GM18502 (cell line): ENCODE results near the gene ENGASE.

ENCODE experiments used
- ATAC-seq: cut with Tn5 transposase; IDR thresholded peaks from one replicate; pipeline ENCODE4 v1.9.1; 2021; ENCODE audit warnings: mild to moderate bottlenecking; ENCODE audit not compliant: unreplicated experiment, poor library complexity

Gene ENGASE

GRCh38 chr17:79108870-79109269 lies 34.2 kb downstream of the ENGASE start:
- no peak for ATAC-seq

DNA sequence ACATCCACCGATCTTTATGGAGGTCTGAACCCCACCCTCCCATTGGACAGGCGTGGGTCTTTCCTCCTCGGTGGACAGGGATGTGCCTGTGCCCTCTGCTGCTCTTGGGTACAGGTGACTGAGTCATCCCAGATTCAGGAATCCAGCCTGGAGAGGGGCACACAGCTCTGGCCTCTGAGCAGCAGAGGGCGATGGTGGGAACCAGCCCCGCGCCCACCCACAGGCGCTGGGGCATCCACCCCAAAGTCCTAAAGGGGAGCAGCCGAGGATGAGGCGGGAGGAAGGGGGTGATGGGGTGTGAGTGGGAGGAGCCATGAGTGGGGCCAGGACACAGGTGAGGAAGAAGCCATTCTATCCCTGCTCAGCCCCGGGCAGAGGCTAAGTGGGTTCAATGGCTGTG lies 35.0 kb downstream of the ENGASE start:
- no peak for ATAC-seq

GRCh38 chr17:79111097-79111496 lies 36.5 kb downstream of the ENGASE start:
- ATAC-seq = no peak

- ATAC-seq = no peak
Observed at GRCh38 chr17:79112471-79112870, 37.8 kb downstream of the ENGASE start.

GRCh38 chr17:79113699-79114457 lies 39.3 kb downstream of the ENGASE start:
- no peak for ATAC-seq

- ATAC-seq = no peak
Observed at GRCh38 chr17:79114458-79115301, 40.1 kb downstream of the ENGASE start.

- no peak for ATAC-seq
Observed at GRCh38 chr17:79115487-79115886, 40.9 kb downstream of the ENGASE start.

GRCh38 chr17:79116575-79117368 lies 42.1 kb downstream of the ENGASE start:
- no peak for ATAC-seq

GRCh38 chr17:79117905-79118487 lies 43.4 kb downstream of the ENGASE start:
- no peak for ATAC-seq

DNA sequence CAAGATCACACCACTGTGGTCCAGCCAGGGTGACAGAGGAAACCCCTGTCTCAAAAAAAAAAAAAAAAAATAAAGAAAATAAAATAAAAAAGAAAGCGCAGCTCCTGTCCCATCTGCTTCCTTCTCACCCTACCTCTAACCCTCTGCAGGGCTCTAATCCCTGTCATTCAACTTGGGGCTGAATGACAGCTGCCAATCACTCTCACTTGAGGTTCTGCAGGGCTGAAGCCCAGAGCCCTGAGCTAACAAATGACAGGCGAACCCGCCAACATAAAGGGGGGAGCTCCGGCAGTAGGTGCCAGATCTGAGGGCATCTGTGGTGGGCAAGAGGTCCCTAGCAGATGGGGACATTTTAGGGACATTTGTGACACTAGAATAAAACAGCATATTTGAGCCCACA lies 44.3 kb downstream of the ENGASE start:
- no peak for ATAC-seq

- no peak for ATAC-seq
Observed at GRCh38 chr17:79120259-79120658, 45.6 kb downstream of the ENGASE start.

DNA sequence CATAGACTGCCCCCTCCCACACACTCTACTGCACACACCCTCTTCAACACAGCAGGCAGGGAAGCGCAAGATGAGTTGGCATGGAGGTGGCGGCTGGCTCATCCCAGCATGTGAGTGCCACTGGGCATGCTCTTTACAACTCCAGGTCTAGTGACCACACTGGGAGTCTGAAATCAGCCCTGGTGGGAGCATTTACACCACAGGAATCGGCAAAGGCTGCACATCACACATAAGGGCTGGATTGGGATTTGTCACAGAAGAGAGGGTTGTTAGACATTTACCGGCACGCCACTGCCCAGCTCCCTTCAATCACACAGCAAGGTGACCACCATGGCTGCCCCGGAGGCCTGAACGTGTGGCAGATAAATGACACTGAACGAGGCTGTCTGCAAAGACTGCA lies 49.4 kb downstream of the ENGASE start:
- no peak for ATAC-seq

DNA sequence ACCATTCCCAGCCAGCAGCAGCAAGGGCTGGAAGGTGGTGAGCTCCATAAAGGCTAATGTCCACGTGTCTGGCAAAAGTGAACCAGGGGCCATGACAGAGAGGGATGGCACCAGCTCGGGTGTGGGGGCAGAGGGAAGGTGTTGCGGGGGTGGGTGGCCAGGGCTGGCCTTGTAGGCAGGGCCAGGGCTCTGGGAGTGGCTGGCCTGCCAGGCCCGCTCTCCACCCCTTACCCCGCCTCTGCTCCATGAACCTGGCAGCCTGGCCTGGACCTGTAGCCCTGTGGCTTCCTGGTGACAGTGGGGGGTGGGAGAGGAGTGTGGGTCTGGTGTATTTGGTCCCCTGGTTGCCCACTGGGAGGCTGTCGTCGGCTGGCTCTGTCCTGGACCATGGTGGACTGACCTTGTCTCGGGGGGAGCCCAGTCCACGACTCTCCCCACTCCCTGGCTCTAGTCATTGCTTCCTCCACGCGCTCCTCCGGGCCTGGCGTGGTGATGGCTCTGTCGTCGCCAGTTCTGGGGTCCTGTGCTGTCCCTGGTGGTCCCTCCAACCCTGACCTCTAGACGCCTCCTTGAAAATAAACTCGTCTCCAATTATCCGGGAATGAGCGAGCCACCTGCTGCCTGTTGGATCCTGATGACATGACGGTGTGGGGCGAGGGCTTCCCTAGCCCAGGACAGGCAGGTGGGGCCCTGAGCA lies 50.0 kb downstream of the ENGASE start:
- no peak for ATAC-seq

GRCh38 chr17:79125503-79125902 lies 50.9 kb downstream of the ENGASE start:
- ATAC-seq = no peak

- no peak for ATAC-seq
Observed at GRCh38 chr17:79126139-79126538, 51.5 kb downstream of the ENGASE start.

- no peak for ATAC-seq
Observed at GRCh38 chr17:79127534-79128135, 53.0 kb downstream of the ENGASE start.

GRCh38 chr17:79129523-79129922 lies 54.9 kb downstream of the ENGASE start:
- ATAC-seq = no peak

DNA sequence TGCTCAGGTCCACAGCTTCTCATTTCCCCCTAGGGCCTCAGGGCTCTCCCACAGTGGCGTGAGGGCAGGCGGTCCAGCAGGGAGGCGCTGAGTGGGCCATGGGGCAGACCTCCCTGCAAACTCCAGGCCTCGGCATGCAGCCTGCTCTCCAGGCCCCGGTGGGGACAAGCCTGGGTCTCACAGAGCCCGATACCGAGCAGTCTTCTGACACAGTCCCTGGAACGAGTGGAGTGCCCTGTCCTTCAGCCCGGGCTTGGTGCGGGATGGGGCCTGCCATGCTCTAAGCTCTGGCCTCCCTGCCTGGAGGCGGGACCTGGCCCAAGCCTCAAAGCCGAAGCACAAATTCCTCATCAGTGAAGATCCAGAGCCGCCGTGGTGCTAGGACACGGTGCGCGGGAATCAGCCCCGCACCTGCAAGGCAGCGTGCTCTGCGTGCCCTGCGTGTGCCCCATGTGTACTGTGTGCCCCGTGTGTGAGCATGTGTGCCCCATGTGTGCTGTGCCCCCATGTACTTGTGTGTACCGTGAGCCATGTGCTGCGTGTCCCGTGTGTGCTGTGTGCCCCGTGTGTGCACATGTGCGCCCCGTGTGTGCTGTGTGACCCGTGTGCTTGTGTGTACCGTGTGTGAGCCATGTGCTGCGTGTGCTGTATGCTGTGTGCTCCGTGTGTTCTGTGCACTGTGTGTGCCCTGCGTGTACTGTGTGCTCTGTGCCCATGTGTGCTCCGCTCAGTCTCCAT lies 56.1 kb downstream of the ENGASE start:
- no peak for ATAC-seq

DNA sequence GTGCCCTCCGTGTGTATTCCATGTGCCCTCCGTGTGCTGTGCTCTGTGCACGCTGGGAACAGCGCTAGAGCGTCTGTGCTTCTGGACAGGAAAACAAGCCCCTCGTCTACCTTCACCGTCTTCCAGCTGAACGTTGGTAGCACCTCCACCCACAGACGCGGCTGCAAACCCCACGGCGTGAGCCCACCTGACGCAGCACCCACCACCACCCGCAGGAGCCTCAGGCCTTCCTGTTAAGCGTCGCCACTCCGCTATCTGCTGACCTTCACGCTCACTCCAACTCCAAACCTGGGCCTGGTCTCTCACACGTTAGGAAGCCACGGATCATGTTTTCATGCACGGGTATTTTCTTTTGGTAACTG lies 56.6 kb downstream of the ENGASE start:
- no peak for ATAC-seq
